ENCODE results near the gene CPAMD8.

DNA sequence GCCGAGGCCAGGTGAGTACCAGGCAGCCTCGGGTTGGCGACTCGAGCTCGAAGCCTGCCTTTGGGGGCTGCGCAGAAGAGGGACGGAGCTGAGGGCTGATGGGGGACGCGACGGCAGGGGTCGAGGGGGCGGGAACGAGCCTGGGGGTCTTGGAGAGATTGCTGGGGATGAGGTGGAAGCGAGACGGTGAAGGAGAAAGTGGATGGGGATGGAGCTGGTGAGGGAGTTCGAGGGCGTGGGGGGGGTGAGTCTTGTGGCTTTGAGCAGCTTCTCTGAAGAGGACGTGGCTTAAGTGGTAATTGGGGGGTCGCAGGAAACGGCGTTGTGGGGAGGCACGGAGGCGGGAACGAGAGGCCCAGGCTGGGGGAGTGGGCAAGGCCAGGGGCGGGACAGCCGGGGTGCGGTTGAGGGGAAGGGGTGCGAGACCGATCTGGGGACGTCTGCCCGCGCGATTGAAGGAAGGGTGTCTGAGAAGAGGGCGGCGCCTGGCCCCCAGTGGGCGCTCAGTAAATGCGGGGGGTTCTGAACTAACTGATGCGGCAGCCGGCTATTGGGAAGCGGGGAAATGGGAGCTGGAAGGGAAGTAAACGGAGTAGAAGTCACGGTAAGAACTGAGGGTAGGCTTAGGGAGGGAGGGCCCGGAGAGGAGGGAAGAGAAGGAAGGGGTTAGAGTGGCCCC, 49.4 kb upstream of the CPAMD8 start:
- TF ChIP-seq, protein P1, sequence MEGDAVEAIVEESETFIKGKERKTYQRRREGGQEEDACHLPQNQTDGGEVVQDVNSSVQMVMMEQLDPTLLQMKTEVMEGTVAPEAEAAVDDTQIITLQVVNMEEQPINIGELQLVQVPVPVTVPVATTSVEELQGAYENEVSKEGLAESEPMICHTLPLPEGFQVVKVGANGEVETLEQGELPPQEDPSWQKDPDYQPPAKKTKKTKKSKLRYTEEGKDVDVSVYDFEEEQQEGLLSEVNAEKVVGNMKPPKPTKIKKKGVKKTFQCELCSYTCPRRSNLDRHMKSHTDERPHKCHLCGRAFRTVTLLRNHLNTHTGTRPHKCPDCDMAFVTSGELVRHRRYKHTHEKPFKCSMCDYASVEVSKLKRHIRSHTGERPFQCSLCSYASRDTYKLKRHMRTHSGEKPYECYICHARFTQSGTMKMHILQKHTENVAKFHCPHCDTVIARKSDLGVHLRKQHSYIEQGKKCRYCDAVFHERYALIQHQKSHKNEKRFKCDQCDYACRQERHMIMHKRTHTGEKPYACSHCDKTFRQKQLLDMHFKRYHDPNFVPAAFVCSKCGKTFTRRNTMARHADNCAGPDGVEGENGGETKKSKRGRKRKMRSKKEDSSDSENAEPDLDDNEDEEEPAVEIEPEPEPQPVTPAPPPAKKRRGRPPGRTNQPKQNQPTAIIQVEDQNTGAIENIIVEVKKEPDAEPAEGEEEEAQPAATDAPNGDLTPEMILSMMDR (conservative IDR thresholded peaks at IDR 0.05; ENCODE audit: low read depth, low read length): no peak
- TF ChIP-seq EZH2 (IDR thresholded peaks at IDR 0.05; ENCODE audit: low read length, unreplicated experiment): no peak

Data from PC-3 (cell line).